ENCODE measurements around the gene RFX5. TPM values are rescaled to one million over a fixed set of nuclear protein-coding genes. Genes with fewer than 3 reads are reported as not detected.

Gene RFX5
- total and polyA plus RNA-seq, 12 donors = 22.6 to 82.5 (median 50.0) TPM

DNA sequence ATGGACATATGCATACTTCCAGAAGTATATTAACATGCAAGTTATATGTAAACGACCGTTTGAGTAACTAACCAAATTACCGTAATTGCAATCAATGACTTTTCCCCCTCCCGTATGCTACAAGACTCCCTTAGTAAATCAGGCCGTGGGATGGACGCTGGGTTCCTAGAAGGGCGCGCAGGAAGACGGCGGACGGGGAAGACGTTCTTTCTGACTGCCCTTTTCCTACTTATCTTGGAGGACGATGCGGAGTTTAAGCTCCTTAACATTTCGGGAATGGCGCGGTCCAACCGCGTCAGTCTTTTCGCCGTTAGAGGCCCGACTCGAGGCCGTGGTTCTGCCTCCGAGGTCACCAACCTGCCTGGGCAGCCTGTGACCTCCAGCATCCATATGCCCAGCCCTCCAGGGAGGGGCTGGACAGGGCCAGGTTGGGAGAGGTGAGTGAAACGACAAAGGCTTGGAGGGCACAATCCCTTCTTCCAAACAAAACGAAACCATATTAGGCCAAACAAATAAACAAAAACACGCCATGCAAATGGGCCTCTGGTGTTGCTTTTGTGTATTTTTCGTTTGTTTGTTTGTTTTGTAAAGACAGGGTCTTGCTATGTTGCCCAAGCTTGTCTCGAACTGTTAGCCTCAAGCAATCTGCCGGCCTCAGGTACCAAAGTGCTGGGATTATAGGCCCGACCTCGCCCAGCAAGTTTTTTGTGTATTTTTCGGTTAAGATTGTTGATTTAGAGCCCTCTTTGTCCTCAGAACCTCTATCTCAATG is 19.0 kb downstream of the RFX5 start:
- peaks cover 26 to 31% of the 10 kb centered on the region in 2 donors for H3K4me1 ChIP-seq (replicated peaks in 1 of 2)
- no peaks in the 10 kb centered on the region for H3K27me3 ChIP-seq
- peak overlapping the region in 2 of 4 donors; percentile 69 to 82 for H3K4me3 ChIP-seq
- peak overlapping the region; percentile 82 to 98 (median 92) for H3K27ac ChIP-seq
- DNase-seq = peak in 6 of 7 donors; percentile 38 to 63 (median 43)
- 19 to 20% (median 20%) methylated on average over 29 to 34 of the region's 34 CpGs for WGBS, 4 donors
- intact Hi-C loops (cut with DNase I) = no loop called here
- TF ChIP-seq, protein P1, sequence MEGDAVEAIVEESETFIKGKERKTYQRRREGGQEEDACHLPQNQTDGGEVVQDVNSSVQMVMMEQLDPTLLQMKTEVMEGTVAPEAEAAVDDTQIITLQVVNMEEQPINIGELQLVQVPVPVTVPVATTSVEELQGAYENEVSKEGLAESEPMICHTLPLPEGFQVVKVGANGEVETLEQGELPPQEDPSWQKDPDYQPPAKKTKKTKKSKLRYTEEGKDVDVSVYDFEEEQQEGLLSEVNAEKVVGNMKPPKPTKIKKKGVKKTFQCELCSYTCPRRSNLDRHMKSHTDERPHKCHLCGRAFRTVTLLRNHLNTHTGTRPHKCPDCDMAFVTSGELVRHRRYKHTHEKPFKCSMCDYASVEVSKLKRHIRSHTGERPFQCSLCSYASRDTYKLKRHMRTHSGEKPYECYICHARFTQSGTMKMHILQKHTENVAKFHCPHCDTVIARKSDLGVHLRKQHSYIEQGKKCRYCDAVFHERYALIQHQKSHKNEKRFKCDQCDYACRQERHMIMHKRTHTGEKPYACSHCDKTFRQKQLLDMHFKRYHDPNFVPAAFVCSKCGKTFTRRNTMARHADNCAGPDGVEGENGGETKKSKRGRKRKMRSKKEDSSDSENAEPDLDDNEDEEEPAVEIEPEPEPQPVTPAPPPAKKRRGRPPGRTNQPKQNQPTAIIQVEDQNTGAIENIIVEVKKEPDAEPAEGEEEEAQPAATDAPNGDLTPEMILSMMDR (IDR thresholded peaks at IDR 0.05) = no peak
- no peak for TF ChIP-seq POLR2A (IDR thresholded peaks at IDR 0.05)
- H3K9me3 ChIP-seq (replicated peaks in 1 of 3) = no peaks in the 10 kb centered on the region
- peaks cover 0 to 13% of the 10 kb centered on the region in 2 donors for H3K36me3 ChIP-seq (replicated peaks in 1 of 2)

DNA sequence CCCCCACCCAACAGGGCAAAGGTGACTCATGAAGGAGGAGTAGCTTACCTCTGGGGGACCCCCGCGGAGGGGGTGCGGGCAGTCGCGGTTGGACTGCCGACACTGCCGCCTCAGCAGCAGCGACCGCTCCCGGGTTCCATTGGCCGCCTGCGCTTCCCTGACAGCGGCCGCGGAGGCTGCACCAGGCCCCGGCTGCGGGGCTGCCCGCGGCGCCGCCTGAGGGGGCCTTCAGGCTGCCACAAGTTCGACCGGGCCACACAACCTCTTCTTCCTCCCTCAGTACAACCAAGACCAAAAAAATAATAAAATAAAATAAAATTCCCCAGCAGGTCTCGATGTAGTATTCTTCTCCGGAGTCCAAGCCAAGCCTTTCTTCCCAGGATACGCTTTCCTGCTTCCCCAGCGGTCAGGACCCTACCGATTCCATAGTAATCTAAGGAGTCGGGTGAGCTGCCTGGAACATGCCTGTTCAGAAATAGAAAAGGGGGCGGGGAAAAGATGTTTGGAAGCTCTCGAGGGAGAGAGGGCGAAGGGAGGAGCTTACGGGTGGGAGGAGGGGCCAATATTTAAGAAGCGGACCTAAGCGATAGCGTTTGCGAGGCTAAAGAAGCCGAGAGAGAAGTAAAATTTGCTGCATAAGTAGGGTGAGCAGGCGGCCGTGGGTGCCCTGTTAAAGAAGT is 19.7 kb downstream of the RFX5 start, which contains the start of gene PI4KB:
Gene PI4KB (minus strand): TSS at position 194 of the 680 bp plus-strand sequence. CDS start 10,935 bp downstream, outside the sequence.
- Histone ChIP-seq H3K27ac (peak within 1 kb of the TSS; percentile 82 to 98 (median 92)), H3K9me3 (replicated peaks in 1 of 3) (no peaks in the 10 kb centered on the region), H3K4me1 (replicated peaks in 1 of 2) (peaks cover 26 to 31% of the 10 kb centered on the region in 2 donors), H3K27me3 (no peaks in the 10 kb centered on the region), H3K4me3 (peak within 1 kb of the TSS; percentile 5 to 82 (median 48)), H3K36me3 (replicated peaks in 1 of 2) (peaks cover 0 to 20% of the 10 kb centered on the region in 2 donors)
- 0 to 2% (median 0%) methylated on average over 25 to 40 of the region's 40 CpGs for WGBS, 4 donors
- peak; percentile 90 to 97 (median 96) for DNase-seq
- intact Hi-C loops (cut with DNase I) = no loop called here
- TF ChIP-seq, protein P1 (IDR thresholded peaks at IDR 0.05) = peak in 1 of 6 experiments; percentile 11
- TF ChIP-seq POLR2A (IDR thresholded peaks at IDR 0.05) = peak; percentile 45 to 85

DNA sequence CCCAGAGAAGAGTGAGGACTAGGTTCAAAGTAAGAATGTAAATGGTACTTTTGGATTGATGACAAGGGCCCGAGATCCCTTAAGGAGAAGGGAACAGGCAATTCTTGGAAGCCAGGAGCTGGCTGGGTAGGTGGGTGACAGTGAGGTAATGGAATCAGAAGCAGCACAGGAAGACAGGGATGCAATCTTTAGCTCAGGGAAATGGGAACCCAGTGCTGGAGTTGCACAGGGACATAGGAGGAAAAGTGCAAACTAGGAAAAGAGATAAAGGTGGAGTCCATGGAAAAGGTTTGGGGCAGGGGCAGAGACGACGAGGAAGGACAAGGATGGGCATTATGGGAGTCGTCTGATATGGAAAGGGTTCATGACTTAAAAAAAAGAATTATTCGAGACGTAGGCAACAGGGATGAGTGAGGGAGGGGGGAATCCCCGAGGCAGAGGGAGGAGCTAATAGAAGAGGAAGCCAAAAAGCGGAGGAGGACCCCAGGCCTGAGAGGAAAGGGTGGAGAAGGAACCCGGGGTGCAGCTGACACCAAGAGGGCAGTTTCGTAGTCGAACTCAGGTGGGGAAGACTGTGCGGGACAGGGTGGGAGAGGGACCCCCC is 20.3 kb downstream of the RFX5 start:
- Histone ChIP-seq H3K4me3 (peak overlapping the region; percentile 5 to 82 (median 46)), H3K4me1 (replicated peaks in 1 of 2) (peaks cover 26 to 31% of the 10 kb centered on the region in 2 donors), H3K27ac (peak overlapping the region; percentile 55 to 95 (median 88)), H3K27me3 (no peaks in the 10 kb centered on the region), H3K36me3 (replicated peaks in 1 of 2) (peaks cover 0 to 23% of the 10 kb centered on the region in 2 donors), H3K9me3 (replicated peaks in 1 of 3) (no peaks in the 10 kb centered on the region)
- 0 to 2% (median 1%) methylated on average over 12 of the region's 12 CpGs for WGBS, 4 donors
- TF ChIP-seq POLR2A (IDR thresholded peaks at IDR 0.05) = no peak
- TF ChIP-seq, protein P1 (IDR thresholded peaks at IDR 0.05) = no peak
- peak; percentile 57 to 79 (median 63) for DNase-seq
- intact Hi-C loops (cut with DNase I) = no loop called here

Data from adrenal gland (tissue), 12 donors.